Loucy (cell line): ENCODE results near the gene ARSH.

Experiments used
- H2AFZ ChIP-seq: fragments of 200-600 bp; sonication (generic); 2 replicates; pipeline ENCODE4 v1.6.0; 2016; ENCODE audit warnings: antibody characterized with exemption, mild to moderate bottlenecking, low read length, moderate library complexity
- H3F3A ChIP-seq: fragments of 200-600 bp; 2 replicates; pipeline ENCODE4 v1.6.0; 2016; ENCODE audit warnings: antibody characterized with exemption, low read depth, mild to moderate bottlenecking
- H3K27me3 ChIP-seq: fragments of 200-600 bp; sonication (generic); 2 replicates; pipeline ENCODE4 v1.6.1; 2014; ENCODE audit warnings: low read length, mild to moderate bottlenecking; ENCODE audit not compliant: insufficient read depth, poor library complexity, severe bottlenecking
- H3K36me3 ChIP-seq: fragments of 200-600 bp; sonication (generic); 2 replicates; pipeline ENCODE4 v1.6.1; 2016; ENCODE audit warnings: low read length; ENCODE audit not compliant: insufficient read depth
- H3K4me1 ChIP-seq: fragments of 200-600 bp; sonication (generic); 2 replicates; pipeline ENCODE4 v1.5.1; 2014; ENCODE audit warnings: low read length, mild to moderate bottlenecking; ENCODE audit not compliant: insufficient read depth, poor library complexity, severe bottlenecking
- H3K4me2 ChIP-seq: fragments of 200-600 bp; sonication (generic); 2 replicates; pipeline ENCODE4 v1.6.0; 2014; ENCODE audit warnings: antibody characterized with exemption, low read length, low read depth, mild to moderate bottlenecking; ENCODE audit not compliant: poor library complexity, severe bottlenecking
- H3K4me3 ChIP-seq: fragments of 200-600 bp; sonication (generic); 2 replicates; pipeline ENCODE4 v1.5.1; 2014; ENCODE audit warnings: low read length, mild to moderate bottlenecking, mixed read lengths; ENCODE audit not compliant: poor library complexity, severe bottlenecking
- H3K79me2 ChIP-seq: fragments of 200-600 bp; sonication (generic); 2 replicates; pipeline ENCODE4 v1.6.1; 2014; ENCODE audit warnings: low read length; ENCODE audit not compliant: insufficient read depth
- H3K9ac ChIP-seq: fragments of 200-600 bp; sonication (generic); 2 replicates; pipeline ENCODE4 v1.6.0; 2014; ENCODE audit warnings: mild to moderate bottlenecking, low read depth, low read length, moderate library complexity; ENCODE audit not compliant: poor library complexity, severe bottlenecking
- H3K9me2 ChIP-seq: fragments of 200-600 bp; sonication (generic); replicated peaks from 2 replicates; pipeline ENCODE4 v1.6.1; 2016; ENCODE audit warnings: low read depth, low read length, mixed read lengths
- H3K9me3 ChIP-seq: fragments of 200-600 bp; sonication (generic); 2 replicates; pipeline ENCODE4 v1.6.1; 2014; ENCODE audit warnings: mild to moderate bottlenecking, antibody characterized with exemption, low read length, low read depth; ENCODE audit not compliant: insufficient read depth
- H4K20me1 ChIP-seq: fragments of 200-600 bp; sonication (generic); 2 replicates; pipeline ENCODE4 v1.6.0; 2014; ENCODE audit warnings: antibody characterized with exemption, low read length, mild to moderate bottlenecking; ENCODE audit not compliant: insufficient read depth, poor library complexity, severe bottlenecking
- CTCF ChIP-seq: fragments of 200-600 bp; sonication (generic); conservative IDR thresholded peaks from 2 replicates; pipeline ENCODE4 v1.5.1; 2014; ENCODE audit warnings: mild to moderate bottlenecking, antibody characterized with exemption, low read length
- EZH2phosphoT487 ChIP-seq: fragments of 200-600 bp; IDR thresholded peaks from 2 replicates; pipeline ENCODE4 v1.6.1; 2018; ENCODE audit warnings: antibody characterized with exemption, mild to moderate bottlenecking, moderate library complexity, borderline replicate concordance

ARSH gene

GRCh38 chrX:3017492-3017891 lies 11.1 kb downstream of the ARSH start:
- H3K79me2 ChIP-seq = no peaks in the 10 kb centered on the region
- H3K9me3 ChIP-seq = no peaks in the 10 kb centered on the region; the same call in 1 of the 2 replicates
- H3K4me2 ChIP-seq = no peak overlapping the region
- no peaks in the 10 kb centered on the region for H3K4me1 ChIP-seq
- no peak overlapping the region for H2AFZ ChIP-seq
- TF ChIP-seq EZH2phosphoT487 = no peak
- TF ChIP-seq CTCF = no peak
- no peaks in the 10 kb centered on the region for H3K9me2 ChIP-seq
- H4K20me1 ChIP-seq = no peaks in the 10 kb centered on the region
- H3F3A ChIP-seq = no peaks in the 10 kb centered on the region
- H3K27me3 ChIP-seq = no peaks in the 10 kb centered on the region
- H3K4me3 ChIP-seq = no peak overlapping the region
- no peak overlapping the region for H3K9ac ChIP-seq
- H3K36me3 ChIP-seq = no peaks in the 10 kb centered on the region

GRCh38 chrX:3024176-3024575 lies 17.8 kb downstream of the ARSH start:
- Histone ChIP-seq H2AFZ (no peak overlapping the region), H4K20me1 (no peaks in the 10 kb centered on the region), H3K9me2 (no peaks in the 10 kb centered on the region), H3K9ac (no peak overlapping the region), H3K79me2 (no peaks in the 10 kb centered on the region), H3F3A (no peaks in the 10 kb centered on the region), H3K36me3 (no peaks in the 10 kb centered on the region), H3K9me3 (no peaks in the 10 kb centered on the region), H3K4me1 (no peaks in the 10 kb centered on the region), H3K4me3 (no peak overlapping the region), H3K27me3 (no peaks in the 10 kb centered on the region), H3K4me2 (no peak overlapping the region)
- TF ChIP-seq CTCF (no peak), EZH2phosphoT487 (no peak)

GRCh38 chrX:3026074-3026815 lies 19.9 kb downstream of the ARSH start:
- H3K9me2 ChIP-seq = no peaks in the 10 kb centered on the region
- H2AFZ ChIP-seq = no peak overlapping the region
- H3K27me3 ChIP-seq = no peaks in the 10 kb centered on the region
- H3K9me3 ChIP-seq = no peaks in the 10 kb centered on the region
- no peaks in the 10 kb centered on the region for H4K20me1 ChIP-seq
- H3K36me3 ChIP-seq = no peaks in the 10 kb centered on the region
- no peak overlapping the region for H3K4me3 ChIP-seq
- H3F3A ChIP-seq = no peaks in the 10 kb centered on the region
- no peaks in the 10 kb centered on the region for H3K79me2 ChIP-seq
- no peak for TF ChIP-seq CTCF
- no peak for TF ChIP-seq EZH2phosphoT487
- no peak overlapping the region for H3K4me2 ChIP-seq
- no peaks in the 10 kb centered on the region for H3K4me1 ChIP-seq
- no peak overlapping the region for H3K9ac ChIP-seq
